Measurements from ENCODE around the gene PSTPIP2.

DNA sequence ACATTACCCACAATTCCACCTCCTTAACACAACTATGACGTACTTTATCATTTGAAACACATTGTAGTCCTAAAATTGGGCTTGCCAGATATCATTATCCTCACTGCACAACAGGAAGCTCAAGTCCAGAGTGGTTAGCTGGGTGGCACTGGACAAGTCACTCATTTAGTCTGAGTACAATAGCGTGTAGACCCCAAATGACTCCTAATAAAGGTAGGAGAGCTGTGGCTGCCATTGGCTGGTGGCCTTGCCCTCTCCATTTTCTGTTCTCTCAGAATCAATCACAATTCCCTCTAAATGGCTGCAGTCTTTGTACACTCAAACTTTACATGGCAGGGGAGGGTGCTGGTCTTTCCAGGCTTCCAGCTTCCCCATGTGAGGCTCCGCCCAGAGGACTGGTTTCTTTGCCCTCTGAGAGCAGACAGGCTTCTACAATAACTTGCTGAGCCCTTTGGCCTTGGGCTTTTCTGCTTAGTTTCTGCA, 11.7 kb downstream of the PSTPIP2 start:
- TF ChIP-seq CTCF (IDR thresholded peaks at IDR 0.05; ENCODE audit: low read depth, low read length) = no peak
- no peak for TF ChIP-seq EZH2phosphoT487 (IDR thresholded peaks at IDR 0.05; ENCODE audit: low read depth)
